ENCODE results near the gene U2AF2.
A peak's percentile ranks its signal among the peaks of the same experiment; 100 is the strongest.

Gene U2AF2

DNA sequence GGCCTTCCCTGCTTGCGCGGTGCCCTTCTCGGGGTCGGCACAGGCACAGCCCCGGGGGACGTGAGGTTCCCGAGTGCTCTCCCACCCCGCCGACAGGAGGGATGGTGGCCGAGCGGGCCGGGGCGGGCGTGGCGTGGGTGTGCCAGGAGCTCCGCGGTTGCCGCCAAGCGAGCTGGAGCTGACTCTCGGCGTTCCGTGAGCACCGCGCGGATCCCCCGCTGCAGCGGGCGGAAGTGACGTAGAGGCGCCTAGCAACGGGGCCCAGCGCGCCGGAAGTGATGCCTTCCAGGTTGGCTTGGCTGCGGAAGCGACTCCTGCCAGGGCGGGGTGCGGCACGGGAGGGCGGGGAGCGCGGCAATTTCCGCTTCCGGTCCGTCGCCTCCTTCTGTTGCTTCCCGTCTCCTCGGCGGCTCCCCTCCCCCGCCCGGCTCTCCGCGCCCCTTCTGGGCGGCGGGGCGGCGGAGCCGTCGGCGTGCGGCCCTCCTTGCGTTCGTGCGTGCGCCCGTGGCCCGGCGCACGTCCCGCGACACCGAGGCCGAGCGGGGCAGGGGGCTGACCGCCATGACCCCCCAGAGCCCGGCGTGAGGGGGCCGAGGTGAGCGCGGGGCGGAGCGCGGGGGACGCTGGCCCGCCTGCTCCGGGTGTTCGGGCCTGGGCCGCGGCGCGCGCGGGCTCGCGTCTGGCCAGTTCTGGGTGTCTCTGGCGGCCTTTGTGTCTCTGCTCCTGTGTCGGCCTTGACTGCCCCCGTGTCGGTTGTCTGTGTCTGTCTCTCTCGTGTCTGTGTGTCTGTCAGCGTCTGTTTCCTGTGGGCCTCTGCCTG is 20.2 kb downstream of the U2AF2 start, which contains the start of gene EPN1:
TSS of gene EPN1 (plus strand) at position 386 of the 820 bp plus-strand sequence. CDS start 3,402 bp downstream, outside the sequence.
- peak; percentile 96 for DNase-seq (ENCODE audit: low read depth in 2 of 2, low spot score in 1 of 2)

- DNase-seq (ENCODE audit: low read depth in 2 of 2, low spot score in 1 of 2), result no peak
Observed at GRCh38 chr19:55675661-55676354, 21.0 kb downstream of the U2AF2 start.

GRCh38 chr19:55676383-55676782 is 21.5 kb downstream of the U2AF2 start:
- no peak for DNase-seq (ENCODE audit: low read depth in 2 of 2, low spot score in 1 of 2)

- DNase-seq (ENCODE audit: low read depth in 2 of 2, low spot score in 1 of 2), result no peak
Observed at GRCh38 chr19:55676889-55677505, 22.2 kb downstream of the U2AF2 start.

DNA sequence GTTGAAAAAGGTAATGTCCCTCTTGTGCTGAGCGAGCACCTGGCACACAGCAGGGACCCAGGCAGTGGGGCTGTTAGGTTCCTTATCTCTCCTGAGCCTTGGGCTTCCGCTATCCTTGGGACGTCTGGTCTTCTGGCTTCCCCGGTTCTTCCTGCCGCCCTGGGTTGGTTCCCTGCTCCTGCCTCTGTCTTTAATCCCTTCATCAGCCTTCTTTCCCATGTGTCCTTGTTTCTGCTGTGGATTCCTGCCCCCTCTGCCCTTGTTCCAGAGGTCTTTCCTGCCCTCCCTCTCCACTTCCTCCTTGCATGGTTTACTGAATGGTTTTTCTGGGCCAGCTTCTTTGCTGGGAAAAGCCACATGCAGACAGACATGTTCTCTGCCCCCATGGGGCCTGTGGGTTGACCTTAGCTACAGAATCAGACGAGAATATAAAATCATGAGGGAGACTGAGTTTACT is 22.8 kb downstream of the U2AF2 start:
- DNase-seq (ENCODE audit: low read depth in 2 of 2, low spot score in 1 of 2), result no peak

DNA sequence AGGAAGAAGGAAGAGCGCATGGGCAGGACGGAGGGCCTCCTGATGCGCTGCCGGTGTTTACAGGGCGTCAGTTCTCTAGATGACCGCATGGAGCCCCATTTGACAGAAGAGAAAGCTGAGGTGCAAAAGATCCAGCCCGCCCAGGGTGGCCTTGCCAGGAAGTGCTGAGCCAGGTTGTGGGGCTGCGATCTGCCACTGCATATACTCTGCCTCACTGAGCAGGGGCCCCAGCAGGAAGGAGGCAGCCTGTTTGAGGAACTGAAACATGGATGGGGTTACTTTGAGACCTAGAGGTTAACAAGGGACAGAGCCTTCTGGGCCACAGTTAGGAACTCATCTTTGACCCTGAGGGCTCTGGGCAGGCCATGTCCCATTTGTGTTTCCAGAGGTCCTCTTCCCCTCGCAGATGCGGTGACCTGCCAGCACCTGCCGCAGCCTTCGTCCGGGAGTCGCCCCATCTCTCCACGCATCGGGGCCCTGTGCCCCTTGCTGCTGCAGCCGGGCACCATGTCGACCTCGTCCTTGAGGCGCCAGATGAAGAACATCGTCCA is 23.4 kb downstream of the U2AF2 start:
- DNase-seq (ENCODE audit: low read depth in 2 of 2, low spot score in 1 of 2), result no peak

DNA sequence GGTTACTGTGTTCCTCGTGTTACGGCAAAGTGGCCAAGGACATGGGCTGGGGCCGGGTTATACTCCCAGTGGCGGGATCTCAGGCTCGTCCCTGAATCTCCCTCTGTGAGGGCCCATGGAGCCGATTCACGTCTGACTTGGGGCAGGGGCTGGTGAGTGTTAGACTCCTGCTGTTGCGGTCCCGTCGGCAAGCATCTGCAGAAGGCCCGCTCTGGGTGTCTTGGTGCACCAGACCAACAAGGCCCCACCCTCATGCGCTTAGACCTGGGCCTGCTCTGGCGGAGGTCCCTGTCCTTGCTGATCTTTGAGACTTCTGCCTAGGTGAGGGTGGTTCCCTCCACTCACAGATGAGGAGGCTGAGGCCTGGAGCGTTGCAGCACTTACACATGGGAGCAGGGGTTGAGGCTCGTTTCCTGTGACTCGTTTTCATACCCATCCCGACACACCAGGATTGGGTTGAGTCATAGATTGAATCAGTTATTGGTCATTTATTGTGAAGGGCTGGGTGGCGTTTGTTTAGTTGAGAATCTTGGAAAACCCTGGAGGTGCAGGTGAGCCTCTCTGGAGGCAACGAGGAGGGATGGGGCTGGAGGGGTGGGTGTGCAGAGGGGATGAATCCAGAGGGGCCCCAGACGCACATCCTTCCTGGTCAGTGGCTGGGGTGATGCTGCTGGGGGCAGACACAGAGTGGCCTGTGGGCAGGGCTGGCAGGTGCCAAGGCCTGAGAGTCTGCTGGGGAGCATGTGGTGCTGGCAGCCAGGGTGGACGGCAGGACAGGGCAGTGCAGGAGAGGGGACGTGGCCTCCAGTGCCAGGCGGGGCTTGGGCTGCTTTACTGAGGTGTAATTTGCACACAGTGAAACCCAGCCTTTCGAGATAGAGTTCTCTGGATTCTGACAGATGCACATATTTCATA is 24.8 kb downstream of the U2AF2 start:
- DNase-seq (ENCODE audit: low read depth in 2 of 2, low spot score in 1 of 2), result no peak

- no peak for DNase-seq (ENCODE audit: low read depth in 2 of 2, low spot score in 1 of 2)
Observed at GRCh38 chr19:55680339-55681130, 25.7 kb downstream of the U2AF2 start.

DNA sequence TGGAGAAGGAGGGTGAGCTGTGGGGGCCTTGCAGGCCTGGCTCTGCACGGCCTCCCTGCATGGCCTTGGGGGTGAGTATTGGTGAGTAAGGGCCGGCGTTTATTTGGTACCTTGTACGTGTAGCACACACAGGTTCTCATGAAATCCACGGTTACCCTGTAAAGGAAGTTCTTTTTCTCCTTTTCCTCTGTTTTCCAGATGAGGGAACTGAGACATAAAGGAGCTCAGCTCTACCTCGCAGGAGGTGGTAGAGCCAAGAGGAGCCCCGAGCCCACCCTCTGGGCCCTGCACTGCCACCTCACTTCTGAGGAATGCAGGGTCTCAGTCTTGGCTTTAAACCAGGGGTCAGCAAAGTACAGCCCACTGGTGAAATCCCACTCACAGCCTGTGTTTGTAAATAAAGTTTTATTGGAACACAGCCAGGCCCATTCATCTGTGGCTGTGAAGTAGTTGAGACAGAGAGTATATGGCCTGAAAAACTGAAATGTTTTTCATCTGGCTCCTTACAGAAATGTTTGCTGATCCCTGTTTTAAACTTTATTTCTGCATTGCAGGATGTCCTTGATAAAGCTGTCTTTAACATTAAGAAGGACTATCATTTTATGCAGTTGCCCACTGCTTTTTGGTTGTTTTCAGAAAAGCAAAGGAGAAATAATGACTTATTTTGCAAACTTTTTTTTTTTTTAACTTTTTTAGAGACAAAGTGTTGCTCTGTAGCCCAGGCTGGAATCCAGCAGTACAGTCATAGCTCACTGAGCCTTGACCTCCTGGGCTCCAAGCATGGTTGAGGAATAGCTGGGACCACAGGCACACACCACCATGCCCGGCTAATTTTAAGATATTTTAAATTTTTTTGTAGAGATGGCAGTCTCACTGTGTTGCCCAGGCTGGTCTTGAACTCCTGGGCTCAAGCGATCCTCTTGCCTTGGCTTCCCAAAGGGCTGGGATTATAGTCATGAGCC is 26.6 kb downstream of the U2AF2 start:
- DNase-seq (ENCODE audit: low read depth in 2 of 2, low spot score in 1 of 2), result no peak

DNA sequence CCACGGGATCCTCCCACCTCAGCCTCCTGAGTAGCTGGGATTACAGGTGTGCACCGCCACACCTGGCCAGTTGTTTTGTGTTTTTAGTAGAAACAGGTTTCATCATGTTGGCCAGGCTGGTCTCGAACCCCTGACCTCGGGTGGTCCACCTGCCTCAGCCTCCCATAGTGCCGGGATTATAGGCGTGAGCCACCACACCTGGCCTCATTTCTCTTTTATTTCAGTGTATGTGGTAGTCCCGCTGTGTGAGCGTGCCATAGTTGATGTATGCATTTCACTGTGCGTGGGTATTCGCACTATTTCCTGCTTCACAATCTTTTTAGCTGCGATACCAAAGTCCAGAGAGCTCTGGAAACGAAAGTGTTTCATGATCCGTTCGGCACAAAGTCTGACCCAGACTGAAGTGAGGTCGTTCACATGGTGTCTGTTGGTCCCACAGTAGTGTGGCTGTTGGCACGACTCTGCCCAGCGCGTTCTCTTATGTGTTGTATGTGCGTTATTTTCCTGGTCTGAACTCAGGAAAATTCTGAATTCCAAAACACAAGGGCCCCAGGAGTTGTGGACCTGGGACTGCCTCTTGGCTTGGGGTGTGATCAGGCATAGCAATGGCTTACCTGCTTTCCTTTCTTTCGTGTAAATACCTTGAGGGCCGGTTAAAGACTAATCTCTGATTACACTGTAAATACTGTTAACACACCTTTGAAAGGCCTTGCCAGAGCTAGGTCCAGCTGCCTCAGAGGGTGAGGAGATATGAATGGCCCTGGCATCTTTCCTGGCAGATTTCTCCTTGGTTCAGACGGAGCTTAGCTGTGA is 28.8 kb downstream of the U2AF2 start:
- DNase-seq (ENCODE audit: low read depth in 2 of 2, low spot score in 1 of 2), result no peak

DNA sequence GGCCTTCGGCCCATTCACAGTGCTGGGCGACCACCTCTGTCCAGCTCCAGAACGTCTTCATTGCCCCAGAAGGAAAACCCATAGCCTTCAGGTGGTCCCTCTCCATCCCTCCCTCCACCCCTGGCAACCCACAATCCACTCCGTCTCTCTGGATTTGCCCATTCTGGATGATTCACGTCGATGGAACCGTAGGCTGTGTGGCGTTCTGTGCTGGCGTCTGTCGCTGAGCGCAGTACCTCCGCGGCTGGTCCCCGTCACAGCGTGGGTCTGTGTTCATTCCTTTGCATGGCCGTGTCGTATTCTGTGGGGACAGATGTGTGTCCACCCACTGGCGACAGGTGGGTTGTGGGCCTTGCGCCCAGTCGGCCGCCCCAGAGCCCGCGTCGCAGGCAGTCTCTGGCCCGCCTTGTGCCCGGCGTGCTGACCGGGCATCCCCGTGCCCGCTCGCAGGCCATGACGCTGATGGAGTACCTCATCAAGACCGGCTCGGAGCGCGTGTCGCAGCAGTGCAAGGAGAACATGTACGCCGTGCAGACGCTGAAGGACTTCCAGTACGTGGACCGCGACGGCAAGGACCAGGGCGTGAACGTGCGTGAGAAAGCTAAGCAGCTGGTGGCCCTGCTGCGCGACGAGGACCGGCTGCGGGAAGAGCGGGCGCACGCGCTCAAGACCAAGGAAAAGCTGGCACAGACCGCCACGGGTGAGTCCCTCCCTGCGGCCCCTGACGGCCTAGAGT is 30.3 kb downstream of the U2AF2 start:
- no peak for DNase-seq (ENCODE audit: low read depth in 2 of 2, low spot score in 1 of 2)

DNA sequence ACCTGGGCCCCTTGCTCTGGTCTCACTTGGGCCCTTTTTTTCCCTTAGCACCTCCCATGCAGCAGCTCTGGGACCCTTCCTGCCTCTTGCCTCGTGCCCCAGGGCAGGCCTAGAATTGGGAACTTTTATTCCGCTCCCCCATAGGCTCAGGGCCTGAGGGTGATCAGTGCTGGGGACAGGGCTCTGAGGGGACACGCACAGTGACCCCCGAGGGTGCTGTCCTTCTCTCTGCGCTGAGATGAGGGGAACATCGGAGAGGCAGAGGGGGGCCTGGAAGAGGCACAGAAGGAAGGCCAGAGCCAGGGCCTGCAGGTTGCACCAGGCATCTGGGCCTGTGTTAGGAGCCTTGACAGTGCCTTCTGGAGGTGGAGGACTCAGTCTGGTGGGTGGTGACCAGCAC is 30.9 kb downstream of the U2AF2 start:
- no peak for DNase-seq (ENCODE audit: low read depth in 2 of 2, low spot score in 1 of 2)

DNA sequence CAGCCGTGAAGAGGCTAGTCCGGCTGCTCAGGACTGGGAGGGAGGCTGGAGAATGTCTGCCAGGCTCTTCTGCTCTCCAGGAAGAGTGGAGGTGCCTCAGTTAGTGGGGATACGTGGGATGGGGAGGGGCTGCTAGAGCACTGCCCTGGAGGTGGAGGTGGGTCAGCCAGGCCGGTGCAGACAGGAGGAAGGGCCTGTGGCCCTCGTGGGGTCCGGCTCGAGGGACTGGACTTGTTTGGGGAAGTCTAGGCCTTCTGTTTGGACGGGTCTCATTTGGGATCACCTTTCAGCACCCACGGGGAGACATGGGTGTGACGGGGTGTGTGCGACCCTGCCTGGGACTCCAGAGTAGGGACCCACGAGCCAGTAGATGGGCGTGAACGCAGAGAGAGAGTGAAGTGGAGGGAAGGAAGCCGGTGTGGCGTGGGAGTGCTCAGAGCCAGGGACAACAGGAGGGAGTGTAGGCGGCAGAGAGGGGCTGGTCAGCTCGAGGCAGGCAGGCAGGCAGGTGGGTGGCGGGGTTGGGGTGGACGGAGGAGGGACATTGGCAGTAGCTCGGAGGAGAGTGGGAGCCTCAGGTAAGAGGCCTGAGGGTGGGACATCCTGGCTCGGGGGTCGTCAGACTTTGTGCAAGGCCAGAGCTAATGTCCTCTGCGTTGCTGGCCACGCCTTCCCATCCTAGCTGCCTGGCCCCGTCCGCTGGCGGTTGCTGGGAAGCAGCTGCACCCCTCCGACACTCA is 31.6 kb downstream of the U2AF2 start:
- DNase-seq (ENCODE audit: low read depth in 2 of 2, low spot score in 1 of 2), result no peak

GRCh38 chr19:55687281-55688201 is 32.7 kb downstream of the U2AF2 start:
- no peak for DNase-seq (ENCODE audit: low read depth in 2 of 2, low spot score in 1 of 2)

Data from stimulated activated CD8-positive, alpha-beta memory T cell treated with anti-CD3 and anti-CD28 coated beads, Interleukin-4, amount 100 ng/mL, for 4 hours (primary cell).